Measurements from ENCODE around the gene AP3B1.

The AP3B1 gene

GRCh38 chr5:78291687-78292086 is 2.8 kb downstream of the AP3B1 start:
- no peak for DNase-seq (ENCODE audit: low read depth in 2 of 2)

- no peak for DNase-seq (ENCODE audit: low read depth in 2 of 2)
Measured at GRCh38 chr5:78289911-78290310, 4.6 kb downstream of the AP3B1 start.

DNA sequence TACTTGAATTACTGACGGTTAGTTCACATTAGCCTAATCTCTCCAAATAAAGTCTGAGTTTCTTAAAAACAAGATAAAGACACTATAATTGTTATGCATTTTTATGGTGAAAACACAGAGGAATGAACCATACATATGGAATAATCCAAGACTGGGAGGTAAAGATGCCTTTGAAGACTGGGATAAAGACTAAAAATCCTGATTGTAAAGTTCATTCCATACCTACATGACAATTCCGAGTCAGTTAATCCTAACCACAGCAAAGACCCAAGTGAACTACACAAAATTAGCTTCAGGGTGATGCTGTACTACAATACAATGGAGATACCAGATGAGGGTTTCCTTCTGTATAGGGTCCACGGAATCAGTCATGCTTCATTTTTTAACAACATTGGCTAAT is 6.3 kb downstream of the AP3B1 start:
- no peak for DNase-seq (ENCODE audit: low read depth in 2 of 2)

DNA sequence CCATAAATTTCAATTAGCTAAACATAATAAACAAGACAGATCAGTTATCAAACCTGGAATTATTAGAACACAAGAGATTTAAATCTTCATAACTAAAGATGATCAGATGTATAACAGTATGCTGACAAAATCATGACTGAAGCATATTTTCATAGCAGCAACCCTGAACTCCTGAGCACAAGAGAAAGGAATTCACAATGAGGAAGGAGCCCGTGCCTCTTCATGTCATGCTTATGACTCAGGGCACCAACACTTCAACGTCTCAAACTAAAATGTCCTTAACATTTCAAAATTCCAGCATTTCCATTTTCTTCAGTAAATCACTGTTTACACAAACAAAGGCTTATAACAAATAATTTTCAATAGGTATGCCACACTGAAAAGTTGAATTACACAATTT is 6.7 kb downstream of the AP3B1 start:
- no peak for DNase-seq (ENCODE audit: low read depth in 2 of 2)

- DNase-seq (ENCODE audit: low read depth in 2 of 2): no peak
Measured at GRCh38 chr5:78287169-78287568, 7.3 kb downstream of the AP3B1 start.

DNA sequence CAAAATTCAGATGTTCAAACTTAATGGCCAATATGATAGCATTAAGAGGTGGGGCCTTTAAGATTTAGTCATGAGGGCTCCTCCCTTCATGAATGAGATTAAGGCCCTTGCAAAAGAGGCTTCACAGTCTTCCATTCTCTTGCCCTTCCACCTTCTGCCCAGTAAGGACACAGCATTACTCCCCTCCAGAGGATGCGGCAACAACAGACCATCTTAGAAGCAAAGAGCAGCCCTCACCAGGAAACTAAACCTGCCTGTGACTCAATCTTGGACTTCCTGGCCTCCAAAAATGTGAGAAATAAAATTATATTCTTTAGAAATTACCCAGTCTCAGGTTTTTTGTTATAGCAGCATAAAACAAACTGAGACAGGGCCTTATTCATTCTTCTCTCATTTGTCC is 8.2 kb downstream of the AP3B1 start:
- DNase-seq (ENCODE audit: low read depth in 2 of 2): no peak

GRCh38 chr5:78283802-78284201 is 10.7 kb downstream of the AP3B1 start:
- no peak for DNase-seq (ENCODE audit: low read depth in 2 of 2)

DNA sequence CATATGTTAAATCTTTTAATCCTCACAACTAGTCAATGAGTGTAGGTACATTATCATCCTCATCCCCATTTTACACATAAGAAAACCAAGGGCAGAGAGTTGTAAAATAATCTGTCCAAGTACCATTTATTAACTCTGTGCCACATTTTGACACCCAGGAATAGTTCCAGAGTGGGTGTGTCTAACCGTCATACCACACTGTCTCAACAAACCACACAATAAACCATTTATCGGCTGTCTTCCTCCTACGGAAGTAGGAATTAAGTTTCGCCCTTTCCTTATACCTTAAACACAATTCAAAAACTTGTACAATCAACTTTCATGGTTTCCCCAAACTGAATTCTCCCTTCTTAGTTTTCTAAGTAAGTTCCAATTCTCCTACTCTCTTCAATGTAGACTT is 11.4 kb downstream of the AP3B1 start:
- no peak for DNase-seq (ENCODE audit: low read depth in 2 of 2)

GRCh38 chr5:78280261-78280660 is 14.2 kb downstream of the AP3B1 start:
- no peak for DNase-seq (ENCODE audit: low read depth in 2 of 2)

DNA sequence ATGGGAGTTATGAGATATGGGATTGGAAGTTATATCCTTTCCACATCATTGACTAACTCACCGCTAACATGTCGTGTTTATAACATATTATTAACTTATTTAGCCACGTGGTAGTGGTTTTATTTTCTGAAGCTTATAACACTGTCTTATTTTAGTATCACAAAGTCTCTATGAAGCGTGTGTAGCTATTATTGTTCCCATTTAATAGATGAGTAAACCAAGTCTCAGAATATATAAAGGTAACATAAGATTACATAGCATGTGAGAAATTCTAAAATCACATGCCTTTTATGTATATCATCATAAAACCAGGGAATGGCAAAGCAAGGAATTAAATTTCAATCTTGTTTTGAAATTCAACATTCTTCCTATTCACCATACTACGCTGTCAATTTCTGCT is 15.3 kb downstream of the AP3B1 start:
- DNase-seq (ENCODE audit: low read depth in 2 of 2): no peak

- no peak for DNase-seq (ENCODE audit: low read depth in 2 of 2)
Measured at GRCh38 chr5:78277715-78278114, 16.8 kb downstream of the AP3B1 start.

DNA sequence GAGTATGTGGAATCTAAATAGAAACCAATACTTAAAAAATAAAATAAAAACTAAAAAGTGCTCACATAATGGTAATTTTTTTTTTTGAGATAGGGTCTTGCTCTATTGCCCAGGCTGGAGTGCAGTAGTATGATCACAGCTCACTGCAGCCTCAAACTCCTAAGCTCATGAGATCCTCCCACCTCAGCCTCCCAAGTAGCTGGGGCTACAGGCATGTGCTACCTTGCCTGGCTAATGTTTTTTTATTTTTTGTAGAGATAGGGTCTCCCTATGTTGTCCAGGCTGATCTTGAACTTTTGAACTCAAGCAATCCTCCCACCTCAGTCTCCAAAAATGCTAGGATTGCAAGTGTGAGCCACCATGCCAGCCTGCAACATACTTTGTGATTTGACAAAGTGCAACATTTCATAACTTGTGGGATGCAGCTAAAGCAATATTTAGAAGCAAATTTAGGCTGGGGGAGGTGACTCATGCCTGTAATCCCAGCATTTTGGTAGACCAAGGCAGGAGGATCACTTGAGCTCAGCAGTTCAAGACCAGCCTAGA is 18.4 kb downstream of the AP3B1 start:
- DNase-seq (ENCODE audit: low read depth in 2 of 2): no peak

GRCh38 chr5:78274540-78275197 is 19.8 kb downstream of the AP3B1 start:
- no peak for DNase-seq (ENCODE audit: low read depth in 2 of 2)

DNA sequence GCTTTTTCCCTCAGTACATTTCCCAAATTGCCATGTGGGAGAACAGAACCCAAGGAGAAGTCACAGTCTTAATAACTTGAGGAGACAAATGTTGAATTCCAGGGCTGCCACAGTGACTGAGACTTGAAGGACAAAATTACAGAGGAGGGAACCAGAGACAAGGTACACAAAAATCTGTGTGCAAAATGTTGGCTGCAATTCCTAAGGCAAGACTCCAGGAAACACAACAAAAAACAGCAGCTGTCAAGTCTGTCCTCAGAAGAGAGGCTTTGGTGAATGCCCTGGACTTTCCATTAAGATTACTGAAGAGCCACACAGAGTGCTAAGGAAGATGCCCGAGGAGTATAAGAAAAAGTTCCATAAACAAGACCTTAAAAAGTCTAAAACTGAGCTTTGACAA is 21.1 kb downstream of the AP3B1 start:
- DNase-seq (ENCODE audit: low read depth in 2 of 2): no peak

- no peak for DNase-seq (ENCODE audit: low read depth in 2 of 2)
Measured at GRCh38 chr5:78271766-78272165, 22.7 kb downstream of the AP3B1 start.

DNA sequence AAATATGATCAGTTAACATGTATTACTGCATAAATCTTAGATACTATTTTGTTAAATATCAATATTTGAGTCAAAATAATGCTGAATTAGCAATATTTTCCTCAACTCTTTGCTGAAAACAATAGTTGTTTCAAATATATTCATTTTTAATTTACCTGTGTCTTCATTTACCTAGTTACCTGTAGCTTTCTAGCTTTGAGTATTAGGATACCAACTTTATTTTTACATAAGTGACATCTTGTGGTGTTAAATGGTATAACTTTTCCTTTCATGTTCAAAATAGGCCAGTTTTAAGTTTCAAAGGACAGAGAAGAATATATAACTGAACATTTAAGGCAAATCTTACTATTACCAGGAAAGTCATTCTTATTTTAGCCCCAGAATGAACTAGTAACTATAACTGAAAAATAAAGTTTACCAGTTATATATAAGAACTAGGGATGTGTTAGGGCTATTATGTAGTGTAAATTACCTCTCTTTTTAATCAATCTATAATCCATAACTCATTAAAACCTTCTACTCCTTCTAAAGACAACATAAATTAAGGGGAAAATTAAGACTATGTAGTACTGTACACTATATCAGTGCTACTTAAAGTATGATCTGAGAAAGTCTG is 25.3 kb downstream of the AP3B1 start:
- DNase-seq (ENCODE audit: low read depth in 2 of 2): no peak

DNA sequence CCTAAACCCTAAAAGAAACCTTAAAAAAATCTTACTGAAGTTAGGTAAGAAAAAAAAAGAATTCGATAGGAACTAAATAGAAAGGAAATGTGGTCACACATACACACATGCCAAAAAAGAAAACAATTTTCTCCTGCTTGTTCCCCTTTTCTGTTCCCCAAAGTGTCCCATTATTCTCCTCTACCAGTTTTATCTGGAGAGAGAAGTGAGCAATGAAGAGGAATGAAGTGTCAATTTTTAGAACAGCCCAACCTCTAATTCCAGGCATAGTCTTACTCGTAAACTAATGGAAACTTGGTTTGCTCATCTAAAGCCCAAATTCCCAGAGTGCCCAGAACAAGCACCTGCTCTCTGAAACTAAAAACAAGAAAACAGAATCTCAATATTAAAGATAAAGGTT is 26.1 kb downstream of the AP3B1 start:
- DNase-seq (ENCODE audit: low read depth in 2 of 2): no peak

GRCh38 chr5:78265163-78265562 is 29.3 kb downstream of the AP3B1 start:
- no peak for DNase-seq (ENCODE audit: low read depth in 2 of 2)

DNA sequence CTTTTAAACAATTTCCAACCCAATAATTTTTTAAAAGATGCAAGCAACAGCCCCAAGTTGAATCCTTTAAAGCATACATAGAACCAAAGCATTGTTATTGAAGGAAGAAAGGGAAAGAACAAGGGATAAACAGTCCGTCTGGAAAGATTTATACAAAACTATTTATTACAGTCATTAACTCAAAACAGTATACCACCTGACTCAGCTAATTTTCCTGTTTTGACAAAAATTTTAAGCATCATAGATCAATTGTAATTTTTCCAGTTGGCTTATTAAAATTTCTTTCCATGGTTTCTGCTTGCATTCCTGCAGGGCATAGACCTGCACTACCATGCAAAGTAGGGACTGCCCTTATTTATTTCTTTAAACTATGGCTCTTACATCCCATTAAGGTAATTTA is 29.9 kb downstream of the AP3B1 start:
- no peak for DNase-seq (ENCODE audit: low read depth in 2 of 2)

DNA sequence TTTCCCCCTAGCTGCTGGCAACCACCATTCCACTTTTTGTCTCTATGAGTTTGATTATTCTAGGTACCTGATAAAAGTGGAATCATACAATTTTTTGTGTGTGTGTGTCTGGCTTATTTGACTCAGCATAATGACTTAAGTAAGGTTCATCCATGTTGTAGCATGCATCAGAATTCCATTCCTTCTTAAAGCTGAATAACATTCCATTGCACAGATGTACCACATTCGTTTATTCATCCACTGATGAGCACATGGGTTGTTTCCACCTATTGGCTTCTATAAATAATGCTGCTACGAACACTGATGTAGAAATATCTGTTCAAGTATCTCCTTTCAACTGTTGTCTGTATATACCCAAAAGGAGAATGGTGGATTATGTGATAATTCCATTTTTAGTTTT is 33.7 kb downstream of the AP3B1 start:
- DNase-seq (ENCODE audit: low read depth in 2 of 2): no peak

- no peak for DNase-seq (ENCODE audit: low read depth in 2 of 2)
Measured at GRCh38 chr5:78253201-78253600, 41.3 kb downstream of the AP3B1 start.

DNA sequence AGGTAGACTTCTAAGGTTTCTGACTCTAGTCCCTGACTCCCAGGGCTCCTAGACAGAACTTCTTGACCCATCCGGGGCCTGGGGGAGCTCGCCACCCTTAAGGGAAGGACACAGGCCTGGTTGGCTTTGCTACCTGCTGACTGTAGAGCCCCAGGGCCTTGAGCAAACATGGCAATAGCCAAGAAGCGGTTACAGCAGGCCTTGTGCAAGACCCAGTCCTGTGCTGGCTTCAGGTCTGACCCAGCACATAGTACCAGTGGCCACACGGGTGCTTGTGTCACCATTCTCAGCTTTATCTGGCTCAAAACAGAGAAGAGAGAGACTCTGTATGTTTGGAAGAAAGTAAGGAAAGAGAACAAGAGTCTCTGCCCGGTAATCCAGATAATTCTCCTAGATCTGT is 41.8 kb downstream of the AP3B1 start:
- DNase-seq (ENCODE audit: low read depth in 2 of 2): no peak

- DNase-seq (ENCODE audit: low read depth in 2 of 2): no peak
Measured at GRCh38 chr5:78251663-78252284, 42.7 kb downstream of the AP3B1 start.

Data from activated CD4-positive, alpha-beta T cell treated with anti-CD3 and anti-CD28 coated beads for 24 hours (primary cell).